ENCODE measurements around the gene PRUNE2.

PRUNE2 gene

GRCh38 chr9:76691517-76692313 is 214.2 kb downstream of the PRUNE2 start:
- peak; percentile 62 for DNase-seq

GRCh38 chr9:76690973-76691370 is 214.9 kb downstream of the PRUNE2 start:
- no peak for DNase-seq

- DNase-seq: no peak
These were observed 215.5 kb downstream of the PRUNE2 start for GRCh38 chr9:76690246-76690972.

- no peak for DNase-seq
These were observed 217.3 kb downstream of the PRUNE2 start for GRCh38 chr9:76688471-76689238.

GRCh38 chr9:76687861-76688391 is 218.0 kb downstream of the PRUNE2 start:
- DNase-seq: no peak

- no peak for DNase-seq
These were observed 219.2 kb downstream of the PRUNE2 start for GRCh38 chr9:76686756-76687155.

- DNase-seq: no peak
These were observed 221.7 kb downstream of the PRUNE2 start for GRCh38 chr9:76684213-76684612.

- DNase-seq: no peak
These were observed 224.4 kb downstream of the PRUNE2 start for GRCh38 chr9:76681556-76681955.

- no peak for DNase-seq
These were observed 225.0 kb downstream of the PRUNE2 start for GRCh38 chr9:76680716-76681425.

- DNase-seq: peak; percentile 50
These were observed 228.3 kb downstream of the PRUNE2 start for GRCh38 chr9:76677481-76678055.

GRCh38 chr9:76676857-76677256 is 229.1 kb downstream of the PRUNE2 start:
- peak; percentile 71 for DNase-seq

GRCh38 chr9:76667521-76667957 is 238.4 kb downstream of the PRUNE2 start:
- DNase-seq: no peak

GRCh38 chr9:76665966-76666365 is 239.9 kb downstream of the PRUNE2 start:
- peak; percentile 64 for DNase-seq

GRCh38 chr9:76665458-76665857 is 240.5 kb downstream of the PRUNE2 start:
- no peak for DNase-seq

- no peak for DNase-seq
These were observed 241.8 kb downstream of the PRUNE2 start for GRCh38 chr9:76664120-76664519.

- peak; percentile 15 for DNase-seq
These were observed 243.2 kb downstream of the PRUNE2 start for GRCh38 chr9:76662476-76663281.

- peak; percentile 33 for DNase-seq
These were observed 247.2 kb downstream of the PRUNE2 start for GRCh38 chr9:76658510-76659231.

- no peak for DNase-seq
These were observed 248.6 kb downstream of the PRUNE2 start for GRCh38 chr9:76657265-76657664.

- DNase-seq: no peak
These were observed 249.9 kb downstream of the PRUNE2 start for GRCh38 chr9:76655971-76656370.

- no peak for DNase-seq
These were observed 250.8 kb downstream of the PRUNE2 start for GRCh38 chr9:76655121-76655541.

All from COR-L47 (cell line).